Pulmonary artery endothelial cell (primary cell): ENCODE measurements around the gene ZNF652. TPM values are rescaled to one million over a fixed set of nuclear protein-coding genes. Genes with fewer than 3 reads are reported as not detected.
A peak's percentile ranks its signal among the peaks of the same experiment; 100 is the strongest.
"Not testable (repeated sequence)": the region's sequence is repeated elsewhere in the genome, so short reads cannot be mapped to it uniquely, and the experiment has no call there.

Experiments used
- DNase-seq: peaks from one replicate; pipeline ENCODE4 v3.0.0-alpha.2; 2011; ENCODE audit warnings: low read depth, low spot score
- total RNA-seq: library from RNA; depleted of rRNA; stranded (reverse); fragments of >200 nt; gene quantifications from 2 replicates; pipeline ENCODE4 v1.2.3, GENCODE V29; 2014

ZNF652 gene
- total RNA-seq, 1 donor from 2014 or later = 7.2 TPM

GRCh38 chr17:49316889-49317675 is 45.0 kb downstream of the ZNF652 start:
- no peak for DNase-seq

- no peak for DNase-seq
Measured at GRCh38 chr17:49316258-49316570, 45.8 kb downstream of the ZNF652 start.

GRCh38 chr17:49315551-49316257 is 46.3 kb downstream of the ZNF652 start:
- DNase-seq = peak; percentile 59

- no peak for DNase-seq
Measured at GRCh38 chr17:49312722-49313121, 49.3 kb downstream of the ZNF652 start.

GRCh38 chr17:49299996-49300395 is 62.1 kb downstream of the ZNF652 start:
- DNase-seq = no peak

- no peak for DNase-seq
Measured at GRCh38 chr17:49298371-49298976, 63.6 kb downstream of the ZNF652 start.

- DNase-seq = no peak
Measured at GRCh38 chr17:49297141-49297540, 64.9 kb downstream of the ZNF652 start.

GRCh38 chr17:49294122-49294521 is 67.9 kb downstream of the ZNF652 start:
- DNase-seq = no peak

GRCh38 chr17:49292901-49293300 is 69.1 kb downstream of the ZNF652 start:
- DNase-seq = no peak

- no peak for DNase-seq
Measured at GRCh38 chr17:49291929-49292328, 70.1 kb downstream of the ZNF652 start.

GRCh38 chr17:49290690-49291359 is 71.2 kb downstream of the ZNF652 start:
- DNase-seq = no peak

GRCh38 chr17:49288388-49288787 is 73.7 kb downstream of the ZNF652 start:
- DNase-seq = no peak

- DNase-seq = no peak
Measured at GRCh38 chr17:49287481-49287880, 74.6 kb downstream of the ZNF652 start.

- DNase-seq = not testable (repeated sequence)
Measured at GRCh38 chr17:49286261-49286973, 75.6 kb downstream of the ZNF652 start.

GRCh38 chr17:49285716-49286115 is 76.3 kb downstream of the ZNF652 start:
- no peak for DNase-seq

GRCh38 chr17:49280918-49281317 is 81.1 kb downstream of the ZNF652 start:
- DNase-seq = no peak

- DNase-seq = no peak
Measured at GRCh38 chr17:49280061-49280460, 82.0 kb downstream of the ZNF652 start.

GRCh38 chr17:49279263-49280015 is 82.6 kb downstream of the ZNF652 start:
- DNase-seq = not testable (repeated sequence)

GRCh38 chr17:49278076-49278475 is 84.0 kb downstream of the ZNF652 start:
- no peak for DNase-seq

GRCh38 chr17:49277638-49278037 is 84.4 kb downstream of the ZNF652 start:
- DNase-seq = no peak

GRCh38 chr17:49275981-49276380 is 86.1 kb downstream of the ZNF652 start:
- DNase-seq = not testable (repeated sequence)
